Stimulated activated CD4-positive, alpha-beta T cell treated with anti-CD3 and anti-CD28 coated beads, Interleukin-15, amount 100 ng/mL, for 1 hour (primary cell): ENCODE results near the gene STARD3.
"Not testable (repeated sequence)": the region's sequence is repeated elsewhere in the genome, so short reads cannot be mapped to it uniquely, and the experiment has no call there.

Source experiments
- DNase-seq, 2 donors: peaks; one replicate each; pipeline ENCODE4 v3.0.0-alpha.2; 2020; ENCODE audit warnings: low read depth in 1 of 2, low spot score in 1 of 2

The STARD3 gene

GRCh38 chr17:39709319-39709997 is 72.5 kb downstream of the STARD3 start:
- no peak for DNase-seq

GRCh38 chr17:39709998-39710964 is 73.3 kb downstream of the STARD3 start:
- no peak for DNase-seq

- not testable (repeated sequence) for DNase-seq
Observed at GRCh38 chr17:39711071-39711470, 74.1 kb downstream of the STARD3 start.

GRCh38 chr17:39711851-39712250 is 74.9 kb downstream of the STARD3 start:
- DNase-seq = no peak
